HG03521 (cell line): ENCODE measurements around the gene PTPMT1.
"Not testable (repeated sequence)": the region's sequence is repeated elsewhere in the genome, so short reads cannot be mapped to it uniquely, and the experiment has no call there.

Experiments
- ATAC-seq: cut with Tn5 transposase; IDR thresholded peaks from one replicate; pipeline ENCODE4 v1.9.1; 2021; ENCODE audit warnings: mild to moderate bottlenecking, moderate library complexity; ENCODE audit not compliant: unreplicated experiment

PTPMT1 gene

DNA sequence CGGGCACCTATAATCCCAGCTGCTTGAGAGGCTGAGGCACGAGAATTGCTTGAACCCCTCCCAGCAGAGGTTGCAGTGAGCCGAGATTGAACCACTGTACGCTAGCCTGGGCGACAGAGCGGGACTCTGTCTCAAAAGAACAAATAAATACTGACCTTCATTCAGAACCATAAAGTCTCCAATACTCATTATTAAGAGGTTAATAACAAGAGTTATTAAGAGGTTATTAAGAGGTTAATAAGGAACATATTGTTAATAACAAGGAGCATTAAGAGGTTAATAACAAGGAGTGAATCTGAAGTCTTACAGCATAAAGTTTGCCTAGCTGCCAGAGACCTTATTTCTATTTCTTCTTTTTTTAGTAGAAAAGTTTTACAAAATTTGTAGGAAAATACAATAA is 20.1 kb upstream of the PTPMT1 start:
- ATAC-seq = no peak

DNA sequence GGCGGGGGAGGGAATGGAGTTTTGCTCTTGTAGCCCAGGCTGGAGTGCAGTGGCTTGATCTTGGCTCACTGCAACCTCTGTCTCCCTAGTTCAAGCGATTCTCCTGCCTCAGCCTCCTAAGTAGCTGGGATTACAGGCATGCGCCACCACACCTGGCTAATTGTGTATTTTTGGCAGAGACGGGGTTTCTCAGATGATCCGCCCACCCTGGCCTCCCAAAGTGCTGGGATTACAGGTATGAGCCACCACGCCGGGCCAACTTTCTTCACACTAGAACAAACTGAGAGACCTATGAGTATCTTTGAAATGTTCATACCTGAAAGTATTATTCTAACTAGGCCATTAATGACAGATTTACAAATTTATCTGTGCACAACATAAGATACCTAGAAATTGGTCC is 19.1 kb upstream of the PTPMT1 start:
- not testable (repeated sequence) for ATAC-seq

DNA sequence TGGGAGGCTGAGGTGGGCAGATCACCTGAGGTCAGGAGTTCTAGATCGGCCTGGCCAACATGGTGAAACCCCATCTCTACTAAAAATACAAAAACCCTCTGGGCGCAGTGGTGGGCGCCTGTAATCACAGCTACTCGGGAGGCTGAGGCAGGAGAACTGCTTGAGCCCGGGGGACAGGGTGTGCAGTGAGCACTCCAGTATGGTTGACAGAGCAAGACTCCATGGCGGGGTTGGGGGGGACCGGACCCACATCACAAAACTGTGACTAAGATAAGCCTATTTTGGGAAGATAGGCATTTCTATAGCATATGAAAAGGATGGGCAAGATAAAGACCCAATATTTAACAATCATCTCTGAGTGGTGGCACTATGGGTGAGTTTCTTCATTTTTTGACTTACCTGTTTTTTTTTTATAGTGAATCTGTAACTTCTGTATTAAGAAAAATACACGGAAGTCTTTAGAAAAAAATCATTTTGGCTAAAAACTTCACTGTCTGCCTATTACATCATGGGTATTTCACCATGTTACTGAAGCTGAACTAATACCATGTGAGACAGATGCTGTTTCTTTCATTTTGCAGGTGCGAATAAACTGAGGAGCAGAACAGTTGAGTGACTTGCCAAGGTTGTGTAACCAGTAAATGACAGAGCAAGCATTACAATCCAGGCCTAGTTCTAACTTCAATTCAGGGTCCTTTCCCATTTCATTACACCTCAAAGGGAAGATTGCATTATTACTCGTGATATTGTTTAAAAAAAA is 14.9 kb upstream of the PTPMT1 start:
- no peak for ATAC-seq

DNA sequence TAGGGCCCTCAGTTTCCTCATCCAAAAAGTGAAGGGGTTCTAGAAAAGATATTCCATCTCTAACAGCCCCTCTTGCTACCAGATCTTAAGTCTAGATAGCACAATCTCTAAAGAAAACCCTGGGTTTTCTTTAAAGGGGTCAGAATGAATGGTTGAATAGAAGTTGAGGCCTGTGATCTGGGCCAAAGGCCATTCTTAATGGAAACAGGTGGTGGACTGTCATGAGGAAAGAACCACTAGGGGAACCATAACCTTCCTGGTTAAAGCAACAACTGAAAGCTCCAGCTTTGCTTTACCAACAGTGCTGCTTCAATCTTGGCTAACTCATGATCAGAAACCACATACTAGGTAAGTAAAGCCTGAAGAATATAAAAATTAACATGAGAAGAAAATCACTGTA is 14.3 kb upstream of the PTPMT1 start:
- ATAC-seq = no peak

DNA sequence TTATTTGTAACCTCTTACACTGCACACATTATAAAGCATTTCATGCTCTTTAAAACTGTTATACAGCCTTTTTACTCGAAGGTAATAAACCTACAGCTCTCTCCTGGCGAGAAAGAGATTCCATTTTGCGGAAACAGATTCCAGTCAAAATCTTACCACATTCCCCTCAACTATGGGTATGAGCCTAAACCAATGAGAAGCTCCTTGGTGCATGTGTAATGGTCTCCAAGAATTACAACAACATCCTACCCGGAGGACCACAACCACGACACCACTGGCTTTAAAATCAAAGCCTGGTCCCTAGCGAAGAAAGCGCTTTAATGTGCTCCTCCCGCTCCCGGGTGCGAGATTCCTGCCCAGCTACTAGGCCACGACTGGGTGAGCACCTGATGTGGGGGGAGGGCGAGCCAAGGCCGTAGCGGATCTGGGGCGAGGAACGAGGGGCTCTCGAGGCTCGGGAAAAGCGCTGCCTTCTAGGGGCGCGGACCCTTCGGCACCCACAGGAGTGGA is 13.3 kb upstream of the PTPMT1 start:
- ATAC-seq = no peak

DNA sequence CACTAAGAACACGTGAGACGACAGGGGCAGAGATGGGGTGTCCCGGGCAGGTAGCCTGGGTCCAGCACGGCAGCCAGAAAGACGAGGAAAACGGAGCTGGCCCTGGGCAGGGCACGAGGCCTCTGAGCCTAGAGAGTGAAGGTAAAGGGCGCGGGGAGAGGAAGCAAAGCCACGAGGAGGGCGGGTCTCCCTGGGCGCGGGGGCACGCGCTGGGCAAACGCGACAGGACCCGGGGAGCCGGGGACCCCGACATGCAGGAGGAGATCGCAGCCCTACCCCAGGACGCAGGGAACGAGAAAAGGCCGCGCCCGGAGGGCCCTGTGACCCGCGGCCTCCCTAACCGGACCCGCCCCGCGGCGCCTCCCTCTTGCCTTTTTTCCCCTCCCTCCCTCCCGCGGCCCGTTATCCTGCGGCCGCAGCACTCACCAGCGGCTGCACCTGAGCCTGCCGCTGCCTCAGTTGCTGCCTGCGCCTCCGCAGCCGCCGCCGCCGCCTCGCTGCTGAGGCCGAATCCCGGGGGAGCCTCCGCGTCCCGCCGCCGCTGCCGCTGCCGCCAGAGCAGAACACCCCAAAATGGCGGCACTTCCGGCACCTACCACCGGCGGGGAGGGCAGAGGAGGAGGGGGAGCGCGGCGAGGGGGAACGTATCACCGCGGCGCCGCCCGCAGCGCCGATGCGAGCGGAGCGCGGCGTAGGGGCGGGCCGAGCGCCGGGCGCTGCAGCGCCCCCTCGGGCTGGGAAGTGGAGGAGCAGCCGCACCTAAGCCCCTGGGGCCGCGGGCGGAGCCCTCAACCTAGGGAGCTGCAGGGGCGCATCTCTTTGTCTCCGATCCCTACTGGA is 12.6 kb upstream of the PTPMT1 start, which contains the start of gene CELF1:
Gene CELF1, minus strand, starts transcription at position 567 of the 840 bp plus-strand sequence. CDS start 53,609 bp downstream, outside the sequence.
- ATAC-seq = peak; percentile 94

DNA sequence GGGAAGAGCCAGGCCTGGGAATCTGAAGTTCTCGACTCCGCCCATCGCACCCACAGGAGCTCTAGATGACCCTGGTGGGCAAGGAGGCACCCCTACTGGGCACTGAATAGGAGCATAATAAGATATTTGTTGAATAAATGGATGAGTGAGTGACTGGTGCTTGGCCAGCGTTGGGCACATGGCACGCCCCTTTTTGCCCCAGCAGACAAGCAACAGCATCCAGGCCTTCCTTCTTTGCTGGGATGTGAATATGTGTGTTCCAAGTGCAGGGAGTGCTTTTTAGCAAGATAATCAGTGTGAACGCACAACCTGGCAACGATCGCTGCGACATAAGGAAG is 12.0 kb upstream of the PTPMT1 start:
- ATAC-seq = peak; percentile 6

DNA sequence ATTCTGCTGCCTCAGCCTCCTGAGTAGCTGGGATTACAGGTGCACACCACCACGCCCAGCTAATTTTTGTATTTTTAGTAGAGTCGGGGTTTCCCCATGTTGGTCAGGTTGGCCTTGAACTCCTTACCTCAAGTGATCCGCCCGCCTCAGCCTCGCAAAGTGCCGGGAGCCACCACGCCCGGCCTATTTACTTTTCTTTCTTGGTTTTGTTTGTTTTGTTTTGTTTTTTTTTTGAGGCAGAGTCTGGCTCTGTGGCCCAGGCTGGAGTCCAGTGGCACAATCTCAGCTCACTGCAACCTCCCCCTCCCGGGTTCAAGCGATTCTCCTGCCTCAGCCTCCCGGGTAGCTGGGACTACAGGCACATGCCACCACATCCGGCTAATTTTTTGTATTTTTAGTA is 8.4 kb upstream of the PTPMT1 start:
- not testable (repeated sequence) for ATAC-seq

DNA sequence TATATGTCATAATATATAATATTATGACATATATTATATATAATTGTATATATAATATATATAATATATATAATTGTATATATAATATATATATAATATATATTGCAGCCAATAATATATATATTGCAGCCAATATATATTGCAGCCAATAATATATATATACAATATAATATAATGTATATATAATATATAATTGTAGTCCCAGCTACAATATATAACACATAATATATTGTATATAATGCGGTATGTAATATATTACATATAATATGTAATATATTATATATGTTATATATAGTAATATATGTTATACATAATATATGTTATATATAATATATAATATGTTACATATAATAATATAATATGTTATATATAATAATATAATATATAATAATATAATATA is 6.7 kb upstream of the PTPMT1 start:
- ATAC-seq = no peak

DNA sequence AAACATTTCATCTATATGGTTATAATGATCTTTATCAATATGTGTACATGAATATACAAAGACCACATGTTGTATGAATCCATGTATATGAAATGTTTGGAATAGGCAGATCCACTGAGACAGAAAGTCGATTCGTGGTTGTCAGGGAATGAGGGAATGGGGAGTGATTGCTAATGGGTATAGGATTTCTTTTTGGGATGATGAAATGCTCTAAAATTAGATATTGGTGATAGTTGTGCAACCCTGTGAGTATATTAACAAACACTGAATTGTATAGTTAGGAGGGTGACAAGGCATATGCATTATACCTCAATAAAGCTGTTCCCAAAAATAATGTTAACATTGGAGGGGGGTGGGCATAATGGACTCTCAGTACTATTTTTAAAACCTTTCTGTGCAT is 5.0 kb upstream of the PTPMT1 start:
- ATAC-seq = no peak

DNA sequence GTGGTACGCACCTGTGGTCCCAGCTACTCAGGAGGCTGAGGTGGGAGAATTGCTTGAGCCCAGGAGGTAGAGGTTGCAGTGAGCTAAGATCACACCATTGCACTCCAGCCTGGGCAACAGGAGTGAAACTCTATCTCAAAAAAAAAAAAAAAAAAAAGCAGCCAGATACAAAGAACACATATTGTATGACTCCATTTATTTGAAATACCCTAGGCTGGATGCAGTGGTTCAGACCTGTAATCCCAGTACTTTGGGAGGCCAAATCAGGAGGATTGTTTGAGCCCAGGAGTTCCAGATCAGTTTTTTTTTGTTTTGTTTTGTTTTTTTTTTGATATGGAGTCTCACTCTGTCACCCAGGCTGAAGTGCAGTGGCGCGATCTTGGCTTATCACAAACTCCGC is 3.0 kb upstream of the PTPMT1 start:
- not testable (repeated sequence) for ATAC-seq

DNA sequence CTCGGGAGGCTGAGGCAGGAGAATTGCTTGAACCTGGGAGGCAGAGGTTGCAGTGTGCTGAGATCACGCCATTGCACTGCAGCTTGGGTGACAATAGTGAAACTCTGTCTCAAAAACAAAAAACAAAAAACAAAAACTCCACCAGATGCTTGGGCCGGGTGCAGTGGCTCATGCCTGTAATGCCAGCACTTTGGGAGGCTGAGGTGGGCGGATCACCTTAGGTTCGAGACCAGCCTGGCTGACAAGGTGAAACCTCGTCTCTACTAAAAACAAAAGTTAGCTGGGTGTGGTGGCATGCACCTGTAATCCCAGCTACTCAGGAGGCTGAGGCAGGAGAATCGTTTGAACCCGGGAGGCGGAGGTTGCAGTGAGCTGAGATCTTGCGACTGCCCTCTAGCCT is 1.0 kb upstream of the PTPMT1 start:
- ATAC-seq = not testable (repeated sequence)

DNA sequence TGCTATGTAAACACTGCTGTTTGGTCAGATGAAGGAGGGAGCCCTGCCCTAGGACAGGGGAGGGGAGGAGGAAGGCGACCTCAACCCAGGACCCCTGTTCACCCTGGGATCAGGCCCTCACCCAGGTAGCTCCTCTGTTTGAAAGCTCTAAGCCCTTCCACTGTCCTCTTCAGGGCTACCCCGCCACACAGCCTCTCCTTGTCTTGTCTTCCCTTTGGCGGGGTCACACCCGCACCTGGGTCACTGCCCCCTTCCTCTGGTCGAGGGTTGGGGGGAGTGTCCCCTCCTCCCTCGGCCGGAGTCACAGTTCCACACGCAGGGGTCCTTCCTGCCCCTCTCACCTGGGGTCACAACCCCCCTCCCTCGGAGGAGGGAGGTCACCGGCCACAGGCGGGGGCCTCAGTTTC is 463 bp upstream of the PTPMT1 start:
- ATAC-seq = peak; percentile 4

DNA sequence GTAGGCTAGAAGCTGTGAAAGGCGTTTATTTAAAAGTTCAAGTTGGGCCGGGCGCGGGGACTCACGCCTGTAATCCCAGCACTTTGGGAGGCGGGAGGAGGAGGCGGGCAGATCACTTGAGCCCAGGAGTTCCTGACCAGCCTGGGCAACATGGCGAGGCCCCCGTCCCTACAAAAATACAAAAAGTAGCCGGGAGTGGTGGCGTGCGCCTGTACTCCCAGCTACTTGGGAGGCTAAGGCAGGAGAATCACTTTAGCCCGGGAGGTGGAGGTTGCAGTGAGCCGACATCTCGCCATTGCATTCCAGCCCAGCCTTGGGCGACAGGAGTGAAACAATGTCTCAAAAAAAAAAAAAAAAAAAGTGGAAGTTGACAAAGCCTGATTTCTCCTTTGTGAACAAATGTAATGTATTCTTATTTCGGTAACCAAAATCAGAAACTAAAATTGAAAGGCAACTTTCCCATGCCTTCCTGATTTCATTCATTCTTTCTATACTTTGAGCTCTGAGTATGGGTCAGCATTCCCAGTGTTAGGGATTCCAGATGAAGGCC is 825 bp downstream of the PTPMT1 start:
- no peak for ATAC-seq

DNA sequence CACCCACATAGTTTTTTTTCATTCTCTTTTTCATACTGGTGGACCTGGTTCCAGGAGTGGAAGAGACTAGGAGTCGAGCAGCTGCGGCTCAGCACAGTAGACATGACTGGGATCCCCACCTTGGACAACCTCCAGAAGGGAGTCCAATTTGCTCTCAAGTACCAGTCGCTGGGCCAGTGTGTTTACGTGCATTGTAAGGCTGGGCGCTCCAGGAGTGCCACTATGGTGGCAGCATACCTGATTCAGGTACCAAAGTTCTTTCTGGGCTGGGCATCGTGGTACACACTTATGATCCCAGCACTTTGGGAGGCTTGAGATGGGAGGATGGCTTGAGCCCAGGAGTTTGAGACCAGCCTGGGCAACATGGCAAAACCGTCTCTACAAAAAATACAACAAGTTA is 4.2 kb downstream of the PTPMT1 start:
- ATAC-seq = no peak

DNA sequence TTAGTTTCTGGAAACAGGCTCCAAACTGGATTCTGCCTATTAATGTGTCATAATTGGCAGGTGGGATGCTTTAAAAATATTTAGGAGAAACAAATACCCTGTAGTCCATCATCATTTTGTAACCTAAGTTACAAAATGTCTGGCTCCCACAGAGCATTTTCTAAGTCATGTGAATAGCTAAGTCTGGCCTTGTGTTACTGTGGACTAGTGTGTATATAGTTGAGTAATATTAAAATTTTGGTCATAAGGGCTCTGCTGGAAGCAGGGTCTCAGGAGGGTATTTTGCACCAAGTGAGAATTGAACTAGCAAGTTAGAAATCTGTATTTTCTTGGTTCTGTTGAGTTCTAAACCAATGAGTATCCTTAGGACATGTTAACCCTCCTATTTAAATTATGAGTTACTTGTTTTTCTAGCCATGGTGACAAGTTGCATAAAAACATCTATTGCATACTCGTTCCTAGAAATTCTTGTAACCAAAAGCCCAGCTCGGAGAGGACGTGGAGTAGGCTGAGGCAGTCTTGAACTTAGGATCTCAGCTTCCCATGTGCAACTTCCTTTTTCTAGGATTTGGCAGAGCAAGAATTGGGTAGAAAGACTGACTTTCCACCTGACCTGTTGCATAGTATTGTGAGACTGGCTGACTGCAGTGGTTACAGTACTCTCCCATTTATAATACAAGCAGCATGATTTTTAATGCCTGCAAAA is 5.4 kb downstream of the PTPMT1 start:
- no peak for ATAC-seq

DNA sequence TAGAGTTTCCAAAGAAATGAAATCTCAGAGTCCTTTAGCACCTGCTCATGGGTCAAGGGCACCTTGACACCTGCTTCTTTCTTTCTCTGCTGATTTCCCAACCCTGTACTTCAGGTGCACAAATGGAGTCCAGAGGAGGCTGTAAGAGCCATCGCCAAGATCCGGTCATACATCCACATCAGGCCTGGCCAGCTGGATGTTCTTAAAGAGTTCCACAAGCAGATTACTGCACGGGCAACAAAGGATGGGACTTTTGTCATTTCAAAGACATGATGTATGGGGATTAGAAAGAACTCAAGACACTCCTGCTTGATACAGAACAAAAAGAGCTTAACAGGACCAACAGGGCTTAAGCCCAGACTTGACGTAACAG is 5.9 kb downstream of the PTPMT1 start:
- no peak for ATAC-seq

DNA sequence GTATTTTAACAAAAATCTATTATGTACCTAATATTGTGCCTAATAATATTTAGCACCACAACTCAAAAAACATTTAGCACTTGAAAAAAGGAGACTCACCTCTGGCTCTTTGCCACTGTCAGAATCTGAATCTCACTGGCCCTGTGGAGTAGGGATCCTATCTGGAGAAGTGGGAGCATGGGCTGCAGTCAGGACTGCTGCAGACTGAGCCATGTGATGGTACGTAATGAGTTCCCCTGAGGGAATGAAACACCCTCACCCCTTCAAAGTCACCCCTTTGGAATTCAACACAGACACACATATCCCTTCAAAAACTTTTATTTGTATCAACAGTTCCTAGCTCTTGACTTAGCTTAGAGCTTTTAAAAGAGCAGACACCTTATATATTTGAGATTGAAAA is 6.5 kb downstream of the PTPMT1 start:
- no peak for ATAC-seq

DNA sequence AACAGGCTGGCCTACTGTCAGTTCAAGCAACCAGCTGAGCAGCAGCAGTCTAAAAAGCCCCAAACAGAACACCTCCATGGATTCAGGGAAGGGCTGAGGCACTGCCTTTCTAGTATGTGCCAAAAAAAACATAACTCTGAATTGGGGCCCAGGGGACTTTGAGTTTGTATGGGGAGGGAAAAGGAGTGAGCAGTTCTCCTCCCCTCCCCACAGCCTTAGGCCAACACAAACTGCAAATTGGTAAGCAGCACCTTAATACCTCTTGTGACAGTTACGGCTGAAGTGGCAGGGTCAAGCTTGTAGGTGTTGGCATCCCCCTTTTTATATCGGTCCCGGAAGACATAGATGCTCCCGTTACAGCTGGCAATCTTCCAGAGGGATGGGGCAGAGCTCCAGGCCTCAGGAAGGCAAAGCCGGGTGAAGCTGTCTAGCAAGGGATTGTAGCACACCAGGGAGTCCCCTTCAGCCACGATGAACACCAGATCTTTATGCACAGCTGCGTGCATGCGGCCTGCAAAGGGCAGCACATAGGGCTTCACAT is 7.4 kb downstream of the PTPMT1 start:
- ATAC-seq = no peak

DNA sequence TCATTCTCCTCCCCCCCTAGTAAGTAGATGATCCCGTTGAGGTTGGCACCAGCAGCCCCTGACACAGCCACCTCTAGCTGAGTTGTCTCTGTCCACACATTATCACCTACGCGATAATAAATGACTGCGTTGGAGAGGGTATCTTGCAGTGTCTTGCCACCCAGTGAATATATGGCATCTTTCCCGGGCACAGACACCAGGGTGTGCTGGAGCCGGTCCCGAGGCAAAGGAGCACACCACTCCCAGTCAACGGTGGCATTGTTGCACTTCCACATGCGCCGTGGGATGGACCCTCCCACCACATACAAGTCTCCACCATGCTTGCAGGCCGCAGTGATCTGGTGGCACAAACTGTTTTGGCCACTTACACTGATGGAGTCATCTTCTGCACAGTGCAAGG is 7.9 kb downstream of the PTPMT1 start:
- no peak for ATAC-seq

DNA sequence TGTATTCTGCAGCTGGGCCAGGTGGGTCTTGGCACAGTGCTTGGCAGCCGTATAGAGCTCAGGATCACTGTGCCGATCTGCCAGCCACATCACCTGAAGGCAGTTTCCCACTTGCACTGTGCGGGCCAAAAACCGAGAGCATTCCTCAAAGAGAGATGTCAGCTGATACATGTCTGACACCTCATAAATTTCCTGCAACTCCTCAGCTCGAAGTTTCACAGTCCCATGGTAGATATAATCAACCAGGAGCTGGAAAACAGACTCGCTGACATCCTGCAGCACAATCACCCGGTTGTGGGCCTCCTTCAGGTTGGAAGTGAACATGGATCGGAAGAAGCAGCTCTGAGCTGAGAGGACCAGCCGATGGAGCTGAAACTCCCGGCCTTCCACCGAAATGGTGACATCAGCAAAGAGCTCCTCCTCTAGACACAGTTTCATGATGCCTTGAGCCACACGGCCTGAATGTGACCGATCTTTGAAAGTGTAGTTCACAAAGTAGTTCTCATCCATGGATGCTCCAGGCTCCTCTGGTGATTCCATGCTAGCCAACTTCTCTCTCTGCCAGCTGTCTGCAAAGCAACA is 12.2 kb downstream of the PTPMT1 start:
- no peak for ATAC-seq
